ENCODE results near the gene RANGRF. TPM values are rescaled to one million over a fixed set of nuclear protein-coding genes. Genes with fewer than 3 reads are reported as not detected.

Gene RANGRF
- total RNA-seq, 2 donors from 2014 or later, result 4.7 to 13.5 TPM

GRCh38 chr17:8337802-8338752 is 49.6 kb downstream of the RANGRF start:
- H3K9me3 ChIP-seq, result no peaks in the 10 kb centered on the region

DNA sequence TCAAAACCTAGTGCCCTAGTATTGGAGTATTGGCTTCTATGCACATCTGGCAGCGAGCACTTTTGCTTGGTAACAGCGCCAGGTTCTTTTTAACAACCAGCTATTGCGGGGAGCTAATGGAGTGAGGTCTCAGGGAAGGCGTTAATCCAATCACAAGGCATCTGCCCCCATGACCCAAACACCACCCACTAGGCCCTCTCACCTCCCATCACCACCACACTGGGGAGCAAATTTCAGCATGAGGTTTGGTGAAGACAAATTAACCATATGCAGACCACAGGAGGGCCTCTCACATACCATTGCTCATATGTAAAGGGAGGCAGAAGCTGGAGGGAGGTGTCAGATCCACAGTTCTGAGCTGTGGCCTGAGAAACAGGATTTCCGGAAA is 50.3 kb downstream of the RANGRF start:
- WGBS, 2 donors, result 86 to 90% methylated on average over 3 to 5 of the region's 5 CpGs
- no peaks in the 10 kb centered on the region for H3K36me3 ChIP-seq (replicated peaks in 1 of 2; ENCODE audit: insufficient read depth in 1 of 2, low read depth in 2 of 2)
- ATAC-seq (no peak), DNase-seq (no peak)
- H3K27ac ChIP-seq, result no peak overlapping the region
- intact Hi-C loops (cut with DNase I), result no loop called here
- no peaks in the 10 kb centered on the region for H3K9me3 ChIP-seq
- H3K27me3 ChIP-seq, result no peaks in the 10 kb centered on the region
- TF ChIP-seq POLR2A (IDR thresholded peaks at IDR 0.05) (no peak), CTCF (IDR thresholded peaks at IDR 0.05) (no peak)
- H3K4me3 ChIP-seq, result no peak overlapping the region
- no peaks in the 10 kb centered on the region for H3K4me1 ChIP-seq

More at GRCh38 chr17:8337802-8338752, 49.6 kb downstream of the RANGRF start:
- TF ChIP-seq CTCF (IDR thresholded peaks at IDR 0.05) (no peak), POLR2A (IDR thresholded peaks at IDR 0.05) (no peak)
- Histone ChIP-seq H3K36me3 (replicated peaks in 1 of 2; ENCODE audit: insufficient read depth in 1 of 2, low read depth in 2 of 2) (no peaks in the 10 kb centered on the region), H3K27me3 (no peaks in the 10 kb centered on the region), H3K4me3 (no peak overlapping the region), H3K27ac (no peak overlapping the region), H3K4me1 (no peaks in the 10 kb centered on the region)
- intact Hi-C loops (cut with DNase I), result no loop called here
- no peak for DNase-seq
- no peak for ATAC-seq
- WGBS, 2 donors, result 41 to 42% methylated on average over 11 of the region's 11 CpGs

DNA sequence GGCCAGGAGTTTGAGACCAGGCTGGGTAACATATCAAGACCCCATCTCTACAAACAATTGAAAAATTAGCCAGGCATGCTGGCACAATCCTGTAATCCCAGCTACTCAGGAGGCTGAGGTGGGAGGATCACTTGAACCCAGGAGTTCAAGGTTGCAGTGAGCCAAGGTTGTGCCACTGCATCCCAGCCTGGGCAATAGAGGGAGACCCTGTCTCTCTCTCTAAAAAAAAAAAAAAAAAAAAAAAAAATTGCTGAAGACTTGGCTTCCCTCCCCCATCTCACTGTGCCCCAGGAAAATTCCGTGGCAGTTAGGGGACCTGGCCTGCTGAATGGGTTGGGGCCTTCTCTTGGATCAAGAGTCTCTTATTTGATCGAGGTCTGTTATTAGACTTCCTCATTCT is 51.1 kb downstream of the RANGRF start, which contains the start of gene ODF4:
TSS of gene ODF4 (plus strand) at position 301 of the 400 bp plus-strand sequence. CDS start 212 bp downstream, outside the sequence.
- intact Hi-C loops (cut with DNase I), result no loop called here
- no peak for ATAC-seq
- no peaks in the 10 kb centered on the region for H3K9me3 ChIP-seq
- no peaks in the 10 kb centered on the region for H3K36me3 ChIP-seq (replicated peaks in 1 of 2; ENCODE audit: insufficient read depth in 1 of 2, low read depth in 2 of 2)
- no peak within 1 kb of the TSS for H3K4me3 ChIP-seq
- WGBS, 2 donors, result 58 to 75% methylated on average over 2 of the region's 2 CpGs
- DNase-seq, result no peak
- no peaks in the 10 kb centered on the region for H3K4me1 ChIP-seq
- no peak for TF ChIP-seq CTCF (IDR thresholded peaks at IDR 0.05)
- no peak for TF ChIP-seq POLR2A (IDR thresholded peaks at IDR 0.05)
- no peaks in the 10 kb centered on the region for H3K27me3 ChIP-seq
- no peak within 1 kb of the TSS for H3K27ac ChIP-seq

Small RNA genes within 50 kb of the gene (small RNA-seq; reads per million reads assigned to genes)
- not detected for gene RF00265

Other genes starting within 250 kb of the RANGRF start
- 1 to 10 TPM in 1 of 2 donors, not detected in 1; 1.3 TPM for gene ALOX15B, start 249.6 kb upstream of the RANGRF start, total RNA-seq
- not detected for gene ALOX12B, start 201.0 kb upstream of the RANGRF start, total RNA-seq
- not detected for gene ALOXE3, start 170.2 kb upstream of the RANGRF start, total RNA-seq
- gene HES7, start 164.6 kb upstream of the RANGRF start, total RNA-seq, result not detected
- 10 to 100 TPM; 27.5 to 78.8 TPM for gene PER1, start 136.3 kb upstream of the RANGRF start, total RNA-seq
- gene VAMP2, start 125.7 kb upstream of the RANGRF start, total RNA-seq, result 10 to 100 TPM; 16.3 to 26.4 TPM
- gene TMEM107, start 112.3 kb upstream of the RANGRF start, total RNA-seq, result 10 to 100 TPM in 1 of 2 donors, 1 to 10 TPM in 1; 7.6 to 12.7 TPM
- gene BORCS6, start 98.5 kb upstream of the RANGRF start, total RNA-seq, result 10 to 100 TPM; 11.9 to 16.2 TPM
- gene AURKB, start 78.1 kb upstream of the RANGRF start, total RNA-seq, result not detected
- 10 to 100 TPM; 25.7 to 49.1 TPM for gene CTC1, start 40.6 kb upstream of the RANGRF start, total RNA-seq
- 10 to 100 TPM in 1 of 2 donors, 1 to 10 TPM in 1; 9.9 to 33.0 TPM for gene PFAS, start 39.4 kb upstream of the RANGRF start, total RNA-seq
- gene SLC25A35, start 6.7 kb downstream of the RANGRF start, total RNA-seq, result 1 to 10 TPM; 1.0 to 7.6 TPM
- gene ARHGEF15, start 21.6 kb downstream of the RANGRF start, total RNA-seq, result 1 to 10 TPM; 2.3 to 6.3 TPM
- not detected for gene ODF4, start 51.2 kb downstream of the RANGRF start, total RNA-seq
- 1,000 to 10,000 TPM; 1,496 to 1,646 TPM for gene RPL26, start 94.5 kb downstream of the RANGRF start, total RNA-seq
- gene RNF222, start 109.2 kb downstream of the RANGRF start, total RNA-seq, result not detected
- gene NDEL1, start 147.2 kb downstream of the RANGRF start, total RNA-seq, result 10 to 100 TPM; 26.2 to 39.6 TPM

Measured in body of pancreas (tissue), 4 donors.